ENCODE results near the gene WFDC5. TPM values are rescaled to one million over a fixed set of nuclear protein-coding genes. Genes with fewer than 3 reads are reported as not detected.

WFDC5 gene
- total and polyA plus RNA-seq, 7 donors, result 0.39 TPM; not detected in 6

DNA sequence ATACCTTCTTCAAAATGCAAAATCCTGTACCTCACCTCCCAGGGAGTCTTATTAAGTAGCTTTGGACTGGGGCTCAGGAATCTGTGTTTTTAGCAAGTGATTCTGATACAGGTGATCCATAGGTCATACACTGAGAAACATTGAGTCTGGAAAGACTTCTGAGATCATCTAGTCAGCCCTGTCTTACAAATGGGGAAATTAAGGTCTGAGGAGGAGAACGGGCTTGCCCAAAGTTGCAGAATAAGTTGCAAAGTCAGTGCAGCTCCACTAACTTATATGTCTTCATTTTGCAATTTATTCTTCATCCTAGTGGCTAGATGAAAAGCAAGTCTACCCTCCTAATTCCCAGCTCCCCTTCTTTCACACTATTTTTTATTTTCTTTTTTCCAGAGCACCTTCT is 42.9 kb downstream of the WFDC5 start:
- intact Hi-C loops (cut with DNase I), result no loop called here
- Histone ChIP-seq H3K9me3 (no peaks in the 10 kb centered on the region), H3K4me3 (no peak overlapping the region), H3K4me1 (peaks cover 0 to 11% (median 3%) of the 10 kb centered on the region in 4 donors), H3K27me3 (no peaks in the 10 kb centered on the region), H3K27ac (no peak overlapping the region), H3K36me3 (peaks cover 0 to 27% (median 16%) of the 10 kb centered on the region in 4 donors)
- no peak for DNase-seq
- 86 to 96% methylated on average over 1 of the region's 1 CpG for WGBS, 2 donors
- TF ChIP-seq, protein P1, sequence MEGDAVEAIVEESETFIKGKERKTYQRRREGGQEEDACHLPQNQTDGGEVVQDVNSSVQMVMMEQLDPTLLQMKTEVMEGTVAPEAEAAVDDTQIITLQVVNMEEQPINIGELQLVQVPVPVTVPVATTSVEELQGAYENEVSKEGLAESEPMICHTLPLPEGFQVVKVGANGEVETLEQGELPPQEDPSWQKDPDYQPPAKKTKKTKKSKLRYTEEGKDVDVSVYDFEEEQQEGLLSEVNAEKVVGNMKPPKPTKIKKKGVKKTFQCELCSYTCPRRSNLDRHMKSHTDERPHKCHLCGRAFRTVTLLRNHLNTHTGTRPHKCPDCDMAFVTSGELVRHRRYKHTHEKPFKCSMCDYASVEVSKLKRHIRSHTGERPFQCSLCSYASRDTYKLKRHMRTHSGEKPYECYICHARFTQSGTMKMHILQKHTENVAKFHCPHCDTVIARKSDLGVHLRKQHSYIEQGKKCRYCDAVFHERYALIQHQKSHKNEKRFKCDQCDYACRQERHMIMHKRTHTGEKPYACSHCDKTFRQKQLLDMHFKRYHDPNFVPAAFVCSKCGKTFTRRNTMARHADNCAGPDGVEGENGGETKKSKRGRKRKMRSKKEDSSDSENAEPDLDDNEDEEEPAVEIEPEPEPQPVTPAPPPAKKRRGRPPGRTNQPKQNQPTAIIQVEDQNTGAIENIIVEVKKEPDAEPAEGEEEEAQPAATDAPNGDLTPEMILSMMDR (IDR thresholded peaks at IDR 0.05), result no peak
- TF ChIP-seq POLR2A (IDR thresholded peaks at IDR 0.05) (no peak), POLR2AphosphoS5 (IDR thresholded peaks at IDR 0.05) (no peak), EP300 (IDR thresholded peaks at IDR 0.05) (no peak)

DNA sequence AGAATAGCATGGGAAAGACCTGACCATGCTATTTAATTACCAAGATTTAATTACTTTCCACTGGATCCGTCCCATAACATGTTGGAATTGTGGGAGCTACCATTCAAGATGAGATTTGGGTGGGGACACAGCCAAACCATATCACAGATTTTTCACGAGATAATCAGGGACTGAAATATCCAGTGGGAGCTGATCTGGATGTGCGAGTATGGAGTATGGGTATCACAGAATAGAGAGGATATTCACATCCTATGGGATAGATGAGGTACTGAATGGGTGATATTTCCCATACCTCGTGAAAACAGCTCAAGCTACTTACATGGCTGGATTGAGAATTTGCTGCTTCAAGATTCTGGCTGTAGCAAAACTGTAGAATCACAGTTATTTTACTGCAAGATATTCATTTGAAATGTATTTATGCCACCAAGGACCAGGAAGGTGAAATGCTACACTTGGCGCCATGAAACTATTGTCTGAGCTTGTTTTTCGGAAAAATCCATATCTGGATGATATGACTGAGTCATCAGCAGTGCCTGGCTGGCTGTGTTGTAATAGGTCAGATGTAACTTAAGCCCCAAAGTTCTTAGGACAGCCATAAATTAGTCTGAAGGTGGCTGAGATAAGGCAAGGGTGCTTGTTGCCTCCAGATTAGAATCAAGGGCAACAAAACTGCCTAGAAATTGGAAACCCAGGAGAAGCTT is 43.9 kb downstream of the WFDC5 start:
- Histone ChIP-seq H3K4me1 (peaks cover 0 to 11% (median 3%) of the 10 kb centered on the region in 4 donors), H3K9me3 (no peaks in the 10 kb centered on the region), H3K36me3 (peaks cover 0 to 21% (median 11%) of the 10 kb centered on the region in 4 donors), H3K27me3 (no peaks in the 10 kb centered on the region), H3K4me3 (no peak overlapping the region), H3K27ac (no peak overlapping the region)
- intact Hi-C loops (cut with DNase I), result no loop called here
- DNase-seq, result no peak
- 95 to 97% methylated on average over 6 of the region's 6 CpGs for WGBS, 2 donors
- TF ChIP-seq, protein P1 (IDR thresholded peaks at IDR 0.05), result no peak
- TF ChIP-seq POLR2A (IDR thresholded peaks at IDR 0.05), result no peak
- TF ChIP-seq EP300 (IDR thresholded peaks at IDR 0.05), result no peak
- no peak for TF ChIP-seq POLR2AphosphoS5 (IDR thresholded peaks at IDR 0.05)

DNA sequence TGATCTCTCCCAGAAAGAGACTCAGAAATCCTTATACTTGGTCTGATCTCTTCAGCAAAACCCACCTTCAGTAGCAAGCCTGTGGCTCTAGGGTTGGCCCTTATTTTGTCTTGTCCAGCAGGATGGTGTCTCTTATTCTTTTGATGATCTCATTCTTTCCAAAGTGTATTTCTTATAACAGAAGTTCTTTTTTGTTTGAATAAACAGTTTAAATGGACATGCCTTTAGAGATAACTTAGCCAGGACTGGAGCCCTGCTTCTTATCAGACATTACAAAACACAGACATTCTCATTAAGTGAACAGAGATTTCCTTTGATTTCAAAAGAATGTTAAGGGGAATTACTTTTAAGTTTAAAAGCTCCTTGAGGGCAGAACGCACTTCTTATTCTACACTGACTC is 45.7 kb downstream of the WFDC5 start:
- 86 to 93% methylated on average over 1 of the region's 1 CpG for WGBS, 2 donors

GRCh38 chr20:45067558-45067957 is 47.4 kb downstream of the WFDC5 start:
- Histone ChIP-seq H3K27me3 (no peaks in the 10 kb centered on the region), H3K4me3 (no peak overlapping the region), H3K27ac (no peak overlapping the region), H3K4me1 (peaks cover 0 to 11% (median 3%) of the 10 kb centered on the region in 4 donors), H3K36me3 (peaks cover 0 to 5% (median 0%) of the 10 kb centered on the region in 4 donors), H3K9me3 (no peaks in the 10 kb centered on the region)
- WGBS, 2 donors, result 82 to 83% methylated on average over 2 of the region's 2 CpGs
- TF ChIP-seq EP300 (IDR thresholded peaks at IDR 0.05) (no peak), POLR2AphosphoS5 (IDR thresholded peaks at IDR 0.05) (no peak), POLR2A (IDR thresholded peaks at IDR 0.05) (no peak)
- TF ChIP-seq, protein P1 (IDR thresholded peaks at IDR 0.05), result no peak
- intact Hi-C loops (cut with DNase I), result no loop called here
- DNase-seq, result no peak

More for the DNA sequence above, 45.7 kb downstream of the WFDC5 start:
- TF ChIP-seq, protein P1 (IDR thresholded peaks at IDR 0.05), result no peak
- no peak for TF ChIP-seq EP300 (IDR thresholded peaks at IDR 0.05)
- no peak for TF ChIP-seq POLR2AphosphoS5 (IDR thresholded peaks at IDR 0.05)
- no peak for TF ChIP-seq POLR2A (IDR thresholded peaks at IDR 0.05)
- Histone ChIP-seq H3K9me3 (no peaks in the 10 kb centered on the region), H3K27ac (no peak overlapping the region), H3K4me3 (no peak overlapping the region), H3K36me3 (peaks cover 0 to 5% (median 0%) of the 10 kb centered on the region in 4 donors), H3K27me3 (no peaks in the 10 kb centered on the region), H3K4me1 (peaks cover 0 to 11% (median 3%) of the 10 kb centered on the region in 4 donors)
- intact Hi-C loops (cut with DNase I), result no loop called here
- DNase-seq, result no peak

Data from sigmoid colon (tissue), 7 donors.